Muscle of arm (tissue), 12 donors: ENCODE measurements around the gene PIK3R5. TPM values are rescaled to one million over a fixed set of nuclear protein-coding genes. Genes with fewer than 3 reads are reported as not detected.
"Not testable (repeated sequence)": the region's sequence is repeated elsewhere in the genome, so short reads cannot be mapped to it uniquely, and the experiment has no call there.

Experiments
- DNase-seq: peaks from one replicate; pipeline ENCODE4 v3.0.0-alpha.2; 2013
- polyA plus RNA-seq, 12 donors: library from polyadenylated mRNA; unstranded; fragments of 120-200 nt; gene quantifications; one replicate each; pipeline ENCODE4 v1.2.1, GENCODE V29; 2013; ENCODE audit not compliant: insufficient read length in 12 of 12

Gene PIK3R5
- polyA plus RNA-seq, 12 donors: 0.62 to 3.5 (median 1.2) TPM; not detected in 2

DNA sequence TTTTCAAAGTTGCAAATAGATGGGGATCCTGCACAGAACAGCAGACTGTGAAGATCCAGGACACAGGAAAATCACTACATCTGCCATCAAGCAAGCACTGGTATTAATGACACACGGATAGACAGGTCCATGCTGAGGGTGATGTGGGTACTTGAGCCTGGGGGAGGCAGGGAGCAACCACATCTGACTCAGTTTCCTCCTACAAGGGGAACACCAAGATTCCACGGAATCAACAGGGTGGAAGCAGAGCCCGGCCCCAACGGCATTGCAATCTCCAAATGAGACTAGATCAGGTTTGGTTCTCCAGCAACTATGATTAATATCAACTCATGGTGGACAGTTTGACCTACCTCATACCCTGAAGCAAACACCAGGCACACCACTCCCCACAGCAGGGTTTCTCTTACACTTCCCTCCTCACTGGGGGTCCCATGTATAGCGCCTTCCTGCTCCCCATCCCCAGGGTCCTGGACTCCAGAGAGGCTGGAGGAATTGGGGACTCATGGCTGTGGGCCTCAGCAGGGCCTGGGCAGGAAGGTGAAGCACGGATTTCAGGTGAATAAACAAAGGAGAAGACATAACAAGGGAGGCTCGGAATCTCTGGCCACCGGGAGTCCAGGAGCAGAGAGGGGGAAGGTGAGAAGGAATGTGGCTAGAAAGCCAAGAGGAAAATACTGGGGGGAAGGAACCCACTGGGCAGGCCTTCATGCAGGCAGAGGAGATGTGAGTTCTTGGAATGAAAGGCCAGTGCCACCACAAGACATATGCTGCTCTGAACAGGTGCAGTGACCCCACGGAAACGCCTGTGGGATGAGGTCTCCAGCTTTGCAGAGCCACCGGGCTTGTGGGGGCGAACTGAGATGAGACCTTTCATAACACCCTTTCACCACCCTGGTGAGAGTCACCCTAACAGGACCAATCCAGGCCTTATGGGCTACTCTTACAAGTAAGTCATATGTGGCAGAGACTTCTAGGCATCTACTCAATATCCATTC is 68.6 kb downstream of the PIK3R5 start:
- no peak for DNase-seq

DNA sequence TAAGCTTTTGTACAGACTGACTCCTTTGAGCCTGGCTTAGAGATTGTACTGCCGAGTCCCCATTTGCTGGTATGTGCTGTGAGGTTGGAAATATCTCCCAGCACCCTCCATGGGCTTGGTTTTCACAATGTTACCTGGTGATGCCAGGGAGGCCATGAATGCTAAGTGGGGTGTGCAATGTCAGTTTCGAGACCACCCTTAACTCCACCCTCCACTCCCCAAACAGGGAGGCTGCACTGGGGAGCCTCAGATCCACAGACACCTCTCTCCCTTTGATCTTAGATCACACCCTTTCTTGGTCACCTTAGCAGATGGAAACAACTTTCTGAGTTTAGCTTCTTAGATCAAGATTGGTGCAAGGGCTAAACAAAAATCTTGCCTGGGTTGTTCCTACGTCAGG is 69.4 kb downstream of the PIK3R5 start:
- no peak for DNase-seq

DNA sequence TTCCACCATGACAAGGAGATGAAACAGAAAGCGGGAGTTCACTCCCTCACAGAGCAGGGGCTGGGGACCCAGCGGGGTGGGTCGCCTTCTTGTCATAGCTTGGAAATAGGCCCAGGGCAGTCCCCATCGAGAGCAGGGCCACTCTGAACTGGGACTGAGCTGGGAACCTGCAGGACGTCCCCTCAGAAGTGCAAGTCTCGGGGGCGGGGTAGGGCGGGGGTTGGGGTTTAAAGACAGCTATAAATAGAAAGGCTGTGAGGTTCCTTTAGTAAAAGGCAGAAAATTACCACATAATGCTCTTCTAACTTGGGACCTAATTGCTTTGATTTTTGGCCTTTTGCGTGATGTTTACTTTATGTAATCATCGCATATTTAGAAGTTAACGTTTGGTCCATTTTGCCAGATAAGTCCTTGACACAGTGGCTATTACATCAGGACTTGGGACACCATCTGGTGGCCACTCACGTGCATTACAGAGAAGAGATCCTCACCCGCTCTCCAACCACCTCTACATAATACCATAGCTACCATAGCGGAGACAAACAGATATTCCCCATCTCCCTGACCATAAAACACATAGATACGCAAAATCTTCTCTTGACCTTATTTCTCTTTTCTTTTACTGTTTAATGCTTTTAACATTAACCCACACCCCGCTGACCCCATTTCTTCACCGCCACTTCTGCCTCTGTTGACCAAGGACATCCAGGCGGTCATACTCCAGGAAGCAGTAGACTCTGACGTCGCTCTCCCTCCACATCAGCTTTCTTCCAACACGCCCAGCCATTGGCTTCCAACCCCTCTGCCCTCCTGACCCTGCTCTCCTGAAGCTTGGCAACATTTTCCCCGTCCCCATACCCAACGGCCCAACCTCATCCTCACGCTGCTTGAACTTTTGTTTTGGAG is 70.6 kb downstream of the PIK3R5 start:
- DNase-seq: peak; percentile 74

DNA sequence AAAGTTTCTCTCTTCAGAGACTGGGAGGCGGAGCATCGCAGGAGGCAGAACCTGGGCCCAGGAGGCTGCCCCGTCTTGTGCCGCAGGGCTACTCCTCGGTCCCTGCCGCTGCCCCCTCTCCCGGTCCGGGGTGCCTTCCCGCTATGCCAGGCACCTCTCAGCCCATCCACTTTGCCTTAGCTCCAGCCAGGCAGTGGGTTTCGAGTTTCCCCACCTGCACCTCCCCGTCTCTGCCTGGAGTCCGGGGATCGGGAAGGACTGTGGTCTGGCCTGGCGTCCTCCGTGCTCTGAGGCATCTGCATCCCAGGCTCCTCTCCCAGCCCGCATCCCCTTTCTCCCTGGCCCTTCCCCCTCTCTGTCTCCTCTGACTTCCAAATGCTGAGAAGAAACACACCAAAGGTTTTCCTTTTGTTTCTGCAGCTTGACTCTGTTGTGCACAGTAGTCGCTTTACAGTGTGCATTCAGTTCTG is 71.3 kb downstream of the PIK3R5 start:
- peak; percentile 23 for DNase-seq

DNA sequence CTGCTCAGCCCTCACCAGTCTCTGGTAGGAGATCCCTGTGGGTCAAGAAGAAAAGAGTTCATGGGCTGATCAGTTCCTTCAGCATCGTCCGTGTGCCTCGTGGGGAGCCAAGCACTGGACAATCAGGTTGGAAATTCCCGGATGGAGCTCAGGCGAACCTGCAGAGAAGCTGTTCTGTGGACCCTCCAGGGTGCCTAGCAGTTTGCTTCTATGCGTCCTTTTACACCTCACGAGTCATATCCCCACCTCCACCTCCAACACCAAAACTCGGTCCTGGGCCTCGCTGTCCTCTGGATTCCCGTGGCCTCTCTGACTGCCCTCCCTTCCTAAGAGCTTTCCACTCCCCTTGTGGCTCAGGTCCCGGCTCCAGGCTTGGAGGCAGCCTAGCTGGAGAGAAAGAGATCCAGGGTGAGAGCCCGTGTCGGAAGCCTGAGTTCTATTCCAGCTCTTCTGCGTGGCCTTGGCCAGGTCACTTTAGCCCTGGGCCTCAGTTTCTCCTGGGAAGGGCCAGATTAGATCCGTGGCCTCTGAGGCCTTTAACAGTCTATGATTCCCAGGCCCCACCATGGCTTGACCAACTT is 71.8 kb downstream of the PIK3R5 start:
- no peak for DNase-seq

DNA sequence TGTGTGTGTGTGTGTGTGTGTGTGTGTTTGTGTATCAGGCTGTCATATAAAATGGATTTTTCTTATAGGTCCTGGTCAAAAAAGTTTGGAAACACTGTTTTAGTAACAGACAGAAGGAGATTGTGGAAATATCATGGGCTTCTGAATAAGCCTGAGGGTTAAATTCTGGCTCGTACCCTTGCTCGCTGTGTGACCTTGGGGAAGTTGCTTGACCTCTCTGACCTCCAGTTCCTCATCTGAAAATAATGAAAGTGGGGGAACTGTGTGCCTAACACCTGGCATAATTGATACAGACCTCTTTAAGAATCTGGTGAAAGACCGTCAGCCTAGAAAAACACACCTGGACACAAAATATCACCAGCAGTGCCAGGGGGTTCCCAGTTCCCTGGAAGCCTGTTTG is 72.4 kb downstream of the PIK3R5 start:
- DNase-seq: no peak

DNA sequence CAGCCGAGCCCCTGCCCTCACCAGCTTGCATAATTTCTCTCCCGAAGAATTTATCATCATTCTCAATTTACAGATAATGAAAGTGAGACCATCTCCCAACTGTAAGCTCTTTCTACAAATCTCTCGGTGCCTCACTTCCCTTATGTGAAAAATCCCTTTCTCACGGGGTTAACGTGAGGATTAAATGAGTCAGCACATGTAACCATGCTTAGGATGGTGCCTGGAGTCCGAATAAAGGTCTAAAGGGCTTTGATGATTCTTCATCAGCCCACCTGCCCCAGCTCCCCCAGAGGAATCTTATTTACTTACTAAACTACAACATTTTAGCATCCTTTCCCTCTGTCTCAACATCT is 73.2 kb downstream of the PIK3R5 start:
- no peak for DNase-seq

DNA sequence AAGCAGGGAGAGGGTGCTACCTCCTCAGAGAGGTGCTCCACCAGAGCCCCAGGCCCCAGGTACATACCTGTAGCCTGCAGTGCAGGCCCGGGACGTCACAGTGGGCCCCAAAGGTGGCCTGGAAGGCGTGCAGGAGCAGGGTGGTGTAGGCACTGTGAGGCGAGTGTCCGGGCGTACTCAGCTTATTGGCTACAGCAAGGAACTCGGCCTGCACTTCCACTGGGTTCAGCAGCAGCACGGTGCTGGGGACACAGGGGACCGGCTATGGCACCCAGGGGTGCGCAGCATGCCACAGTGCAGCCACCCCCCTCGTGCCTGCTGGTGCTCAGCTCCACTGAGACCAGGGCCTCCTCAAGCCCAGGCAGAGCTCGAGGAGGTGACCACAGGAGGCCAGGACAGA is 74.8 kb downstream of the PIK3R5 start:
- DNase-seq: no peak

DNA sequence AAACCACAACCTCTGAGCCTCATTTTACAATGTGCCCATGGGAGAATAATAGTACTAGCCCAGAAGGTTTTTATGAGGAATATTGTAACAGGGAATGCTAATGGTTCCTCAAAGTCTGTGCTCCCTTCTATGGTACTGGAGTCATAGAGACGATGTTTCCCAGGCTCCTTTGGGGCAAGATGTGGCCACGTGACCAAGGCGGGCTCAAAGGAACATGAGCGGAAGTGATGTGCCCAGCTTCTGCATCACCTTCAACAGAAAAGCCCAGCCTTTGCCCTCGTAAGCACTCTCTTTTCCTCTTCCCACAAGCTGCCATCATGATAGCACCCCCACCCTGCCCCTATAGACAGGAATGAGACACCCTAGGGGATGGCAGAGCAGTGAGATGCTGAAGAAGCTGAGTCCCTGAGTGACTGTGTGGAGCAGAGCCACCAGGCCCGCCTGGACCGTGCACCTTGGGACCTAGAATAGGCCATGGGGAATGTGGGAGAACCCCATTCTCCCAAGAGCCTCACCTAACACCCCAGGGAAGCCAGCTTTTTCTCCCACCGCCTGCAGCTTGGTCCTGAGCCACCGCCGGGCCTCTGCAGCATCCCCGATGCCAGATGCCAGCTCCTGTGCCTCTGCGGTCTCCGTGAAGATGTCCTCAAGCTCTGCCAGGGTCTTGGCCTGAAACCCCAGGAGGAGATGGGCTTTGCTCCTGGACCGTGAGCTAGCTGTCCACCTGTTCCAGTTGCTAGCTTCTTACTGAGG is 75.9 kb downstream of the PIK3R5 start:
- no peak for DNase-seq

DNA sequence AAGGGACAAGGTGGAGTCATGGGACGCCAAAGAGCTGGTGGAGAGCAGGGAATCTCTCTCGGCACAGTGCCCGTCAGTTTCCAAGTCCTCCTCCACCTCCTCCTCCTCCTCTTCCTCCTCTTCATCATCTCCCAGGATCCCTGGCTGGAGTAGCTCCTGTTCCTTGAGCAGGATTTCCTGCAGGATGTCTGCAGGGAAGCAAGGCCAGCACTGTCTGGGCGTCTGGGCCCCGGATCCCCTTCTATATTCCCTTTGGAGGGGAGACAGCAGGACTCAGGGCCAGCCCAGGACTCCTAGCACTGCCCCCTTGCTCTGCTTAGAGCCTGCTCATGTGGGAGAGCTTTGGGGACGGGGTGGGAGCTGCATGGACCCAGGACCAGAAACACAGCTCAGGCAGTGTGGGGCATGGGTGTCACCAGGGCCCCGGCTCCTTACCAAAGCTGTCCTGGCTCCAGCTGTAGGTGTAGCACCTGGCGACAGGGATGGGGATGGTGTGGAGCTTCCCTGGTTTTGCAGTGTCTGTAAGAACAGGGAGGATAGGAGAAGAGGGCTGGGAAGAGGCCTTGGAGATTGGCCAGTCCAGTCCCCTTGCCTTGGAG is 76.7 kb downstream of the PIK3R5 start:
- no peak for DNase-seq

DNA sequence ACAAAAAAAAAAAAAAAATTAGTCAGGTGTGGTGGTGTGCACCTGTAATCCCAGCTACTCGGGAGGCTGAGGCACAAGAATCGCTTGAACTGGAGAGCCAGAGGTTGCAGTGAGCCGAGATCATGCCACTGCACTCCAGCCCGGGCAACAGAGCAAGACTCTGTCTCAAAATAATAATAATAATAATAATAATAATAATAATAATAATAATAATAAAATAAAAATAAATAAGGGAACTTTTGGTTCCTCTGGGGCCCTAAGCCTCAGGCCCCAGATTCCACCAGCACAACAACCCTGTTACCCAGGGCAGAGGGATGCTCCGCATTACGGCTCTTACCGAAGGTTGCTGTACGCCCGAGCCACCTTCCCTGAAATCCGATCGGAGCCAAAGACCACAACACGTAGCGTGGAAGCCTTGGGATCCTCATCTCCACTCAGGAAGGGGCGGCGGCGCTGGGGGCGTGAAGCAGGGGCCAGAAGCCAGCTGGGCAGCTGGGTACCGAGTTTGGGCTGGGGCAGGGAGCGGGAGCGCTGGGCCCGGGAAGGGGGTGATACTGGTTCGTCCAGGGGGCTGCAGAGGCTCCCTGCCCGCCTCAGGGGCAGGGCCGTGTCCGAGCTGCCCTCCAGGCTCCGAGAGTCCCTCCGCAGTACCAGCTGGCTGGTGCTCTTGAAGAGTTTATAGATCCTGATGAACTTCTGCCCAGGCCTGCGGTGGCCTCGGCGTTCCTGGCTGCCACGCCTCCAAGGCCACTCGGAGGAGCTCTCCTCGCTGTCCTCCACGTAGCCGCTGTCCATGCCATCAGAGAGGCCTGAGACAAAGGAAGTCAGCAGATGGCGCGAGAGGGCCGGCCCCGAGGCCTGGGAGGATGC is 77.4 kb downstream of the PIK3R5 start:
- DNase-seq: peak; percentile 29

DNA sequence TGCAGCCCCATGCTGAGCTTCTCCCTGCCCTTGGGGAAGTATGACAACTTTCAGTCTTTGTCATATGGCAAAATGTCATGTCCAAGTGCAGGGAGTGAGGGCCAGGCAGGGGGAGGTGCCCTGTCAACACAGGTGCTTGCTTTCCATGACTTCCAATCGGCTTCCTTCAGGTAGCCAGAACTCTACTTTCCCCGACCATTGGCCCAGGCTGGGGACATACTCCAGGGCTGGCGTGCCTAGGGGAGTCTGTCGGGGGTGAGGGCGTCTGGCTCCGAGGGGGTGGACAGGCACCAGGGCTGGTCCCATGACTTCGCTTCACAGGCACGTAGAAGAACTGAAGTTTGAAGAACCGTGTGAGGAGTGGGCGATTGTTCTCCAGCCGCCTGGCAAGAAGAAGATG is 78.2 kb downstream of the PIK3R5 start:
- DNase-seq: no peak

DNA sequence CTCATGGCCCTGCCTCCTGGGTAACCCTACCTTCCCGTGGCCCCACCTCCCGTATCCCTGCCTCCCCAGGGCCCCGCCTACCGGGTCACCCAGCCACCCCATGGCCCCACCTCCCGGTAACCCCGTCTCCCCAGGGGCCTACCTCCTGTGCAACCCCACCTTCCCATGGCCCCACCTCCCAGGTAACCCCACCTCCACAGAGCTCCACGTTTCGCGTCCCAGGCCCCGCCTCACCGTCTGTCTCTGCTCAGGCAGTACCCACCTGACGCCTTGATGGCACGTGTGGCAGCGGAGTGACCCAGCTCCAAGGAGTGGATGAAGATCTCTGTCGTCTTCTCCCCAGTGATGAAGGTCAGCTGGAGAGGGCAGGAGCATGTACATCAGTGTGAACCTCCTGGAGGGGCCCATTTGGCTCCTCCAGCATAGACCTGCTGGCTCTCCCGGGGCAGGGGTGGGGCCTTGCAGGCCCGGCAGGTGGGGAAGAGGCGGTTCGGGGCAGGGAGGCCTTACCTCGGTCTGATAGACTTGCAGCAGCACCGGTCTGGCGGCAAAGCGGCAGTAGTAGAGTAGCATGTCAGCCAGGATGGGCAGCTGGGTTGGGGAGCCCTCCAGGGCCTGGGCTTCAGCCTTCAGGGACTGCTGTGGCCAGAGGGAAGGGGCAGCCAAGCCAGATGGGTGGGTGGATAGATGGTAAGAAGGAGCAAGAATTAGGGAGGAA is 79.4 kb downstream of the PIK3R5 start:
- DNase-seq: no peak

DNA sequence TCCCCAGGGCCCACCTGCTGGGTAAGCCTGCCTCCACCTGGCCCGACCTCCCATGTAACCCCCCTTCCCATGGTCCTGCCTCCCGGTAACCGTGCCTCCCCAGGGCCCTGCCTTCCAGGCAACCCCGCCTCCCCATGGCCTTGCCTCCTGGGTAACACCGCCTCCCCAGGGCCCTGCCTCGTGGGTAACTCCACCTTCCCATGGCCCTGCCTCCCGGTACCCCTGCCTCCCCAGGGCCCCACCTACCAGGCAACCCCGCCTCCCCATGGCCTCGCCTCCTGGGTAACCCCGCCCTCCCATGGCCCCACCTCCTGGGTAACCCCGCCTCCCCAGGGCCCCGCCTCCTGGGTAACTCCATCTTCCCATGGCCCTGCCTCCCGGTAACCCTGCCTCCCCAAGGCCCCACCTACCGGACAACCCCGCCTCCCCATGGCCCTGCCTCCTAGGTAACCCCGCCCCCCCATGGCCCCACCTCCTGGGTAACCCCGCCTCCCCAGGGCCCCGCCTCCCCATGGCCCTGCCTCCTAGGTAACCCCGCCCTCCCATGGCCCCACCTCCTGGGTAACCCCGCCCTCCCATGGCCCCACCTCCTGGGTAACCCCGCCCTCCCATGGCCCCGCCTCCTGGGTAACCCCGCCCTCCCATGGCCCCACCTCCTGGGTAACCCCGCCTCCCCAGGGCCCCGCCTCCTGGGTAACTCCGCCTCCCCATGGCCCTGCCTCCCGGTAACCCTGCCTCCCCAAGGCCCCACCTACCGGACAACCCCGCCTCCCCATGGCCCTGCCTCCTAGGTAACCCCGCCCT is 80.1 kb downstream of the PIK3R5 start:
- not testable (repeated sequence) for DNase-seq

DNA sequence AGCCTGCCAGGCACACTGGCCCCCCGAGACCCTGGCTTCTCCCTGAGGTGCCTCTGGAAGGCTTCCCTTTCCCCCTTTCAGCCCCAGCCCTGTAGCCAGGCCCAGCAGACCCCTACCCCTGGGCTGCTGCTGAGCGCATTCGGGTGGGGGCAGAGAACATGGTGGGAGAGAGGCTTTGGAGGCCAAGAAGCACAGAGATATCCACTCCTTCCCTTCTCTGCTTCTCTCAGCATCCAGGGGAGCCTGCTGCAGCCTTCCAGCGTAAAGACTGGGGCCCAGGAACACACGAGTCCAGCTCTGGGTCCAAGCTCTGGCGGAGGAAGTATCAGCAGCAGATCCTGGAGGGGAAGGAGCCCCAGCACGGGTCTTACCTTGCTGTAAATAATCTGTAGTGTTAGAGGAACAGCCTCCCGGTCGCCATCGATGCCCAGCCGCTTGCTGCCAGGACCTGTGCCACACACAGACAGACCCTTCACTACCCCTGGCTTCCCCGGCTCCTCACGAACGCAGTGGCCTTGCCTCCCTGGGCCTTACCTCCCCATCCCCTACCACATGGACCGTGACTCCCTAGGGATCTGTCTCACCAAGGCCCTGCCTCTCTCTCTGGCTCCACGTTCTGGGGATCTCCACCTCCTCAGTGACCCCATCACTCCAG is 81.0 kb downstream of the PIK3R5 start:
- no peak for DNase-seq

DNA sequence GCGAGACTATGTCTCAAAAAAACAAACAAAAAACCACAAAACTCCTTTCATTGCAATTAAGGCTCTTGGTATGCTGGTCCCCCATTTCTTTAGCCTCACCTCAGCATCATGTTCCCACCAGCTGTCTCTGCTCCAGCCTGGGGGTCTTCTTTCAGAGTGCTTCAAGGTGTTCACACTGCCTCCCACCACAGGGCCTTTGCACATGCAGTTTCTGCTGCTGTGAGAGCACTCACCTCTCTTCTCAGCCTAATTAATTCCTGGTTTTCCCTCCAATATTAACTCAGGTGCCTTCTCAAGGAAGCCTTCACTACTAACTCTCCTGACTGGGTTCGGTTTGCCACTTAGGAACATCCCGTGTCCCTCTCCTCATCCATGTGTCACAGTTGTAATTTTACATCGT is 82.2 kb downstream of the PIK3R5 start:
- DNase-seq: no peak

DNA sequence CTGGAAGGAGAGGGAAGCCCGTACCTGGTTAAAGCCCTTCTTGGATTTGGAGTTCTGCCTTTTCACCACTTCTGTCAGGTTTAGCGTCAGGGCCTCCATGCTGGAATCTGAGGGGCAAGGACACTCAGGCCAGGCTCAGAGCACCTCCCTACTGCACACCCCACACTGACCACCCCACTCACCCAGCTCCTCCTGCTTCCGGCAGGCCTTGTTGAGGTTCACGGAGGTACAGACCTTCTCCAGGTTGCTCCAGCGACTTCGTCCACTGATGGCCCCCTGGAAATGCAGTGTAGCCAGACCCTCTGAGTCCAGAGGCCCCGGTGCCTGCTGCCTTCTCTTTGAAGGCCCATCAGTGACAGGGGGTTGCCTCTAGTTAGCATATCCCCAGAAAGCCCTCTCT is 83.9 kb downstream of the PIK3R5 start:
- no peak for DNase-seq

DNA sequence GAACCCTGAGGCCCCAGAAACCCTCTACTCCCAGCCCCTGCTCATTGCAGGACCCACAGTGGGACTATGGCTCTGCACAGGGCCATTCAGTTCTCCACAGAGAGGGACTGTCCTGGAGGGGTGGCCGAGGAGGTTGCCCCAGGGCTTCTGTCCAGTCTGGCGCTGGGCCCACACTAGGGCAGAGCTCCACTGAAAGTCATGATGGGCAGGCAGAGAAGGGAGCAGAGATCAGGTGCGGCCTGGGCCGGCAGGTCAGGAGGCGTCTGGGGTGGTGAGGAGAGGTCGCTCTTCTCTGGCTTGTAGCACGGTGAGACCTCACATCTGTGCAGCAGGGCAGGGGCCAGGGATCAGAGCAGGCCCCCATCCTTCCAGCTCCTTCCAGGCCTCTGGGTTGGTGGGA is 85.0 kb downstream of the PIK3R5 start:
- DNase-seq: no peak
